Lower leg skin (tissue), 3 donors: ENCODE data around the gene PDLIM7.

Experiments
- CTCF ChIP-seq, 3 donors: fragments of 450-650 bp; IDR thresholded peaks; one replicate each; pipeline ENCODE4 v1.5.1; 2016; ENCODE audit warnings: antibody characterized with exemption in 3 of 3, mild to moderate bottlenecking in 3 of 3, moderate library complexity in 2 of 3
- POLR2A ChIP-seq, 2 donors: fragments of 450-650 bp; IDR thresholded peaks; one replicate each; pipeline ENCODE4 v1.6.1; 2016 to 2017; ENCODE audit warnings: antibody characterized with exemption in 2 of 2, mild to moderate bottlenecking in 1 of 2, moderate library complexity in 1 of 2

- TF ChIP-seq CTCF (IDR thresholded peaks at IDR 0.05) (no peak), POLR2A (IDR thresholded peaks at IDR 0.05) (no peak)
Observed at GRCh38 chr5:177542816-177543465, 45.5 kb upstream of the PDLIM7 start.
